Glutamatergic neuron (in vitro differentiated cells): ENCODE results near the gene CDC25B. TPM values are rescaled to one million over a fixed set of nuclear protein-coding genes. Genes with fewer than 3 reads are reported as not detected.

ENCODE experiments used
- DNase-seq: peaks from one replicate; pipeline ENCODE4 v3.0.0; 2022
- H3K27ac Mint-ChIP-seq: one replicate; pipeline ENCODE4 v1.8.0; 2020; ENCODE audit warnings: mild to moderate bottlenecking, mixed read lengths, inconsistent platforms; ENCODE audit not compliant: unreplicated experiment
- H3K27me3 Mint-ChIP-seq: one replicate; pipeline ENCODE4 v1.8.0; 2020; ENCODE audit warnings: mild to moderate bottlenecking, moderate library complexity, mixed read lengths, inconsistent platforms; ENCODE audit not compliant: unreplicated experiment
- H3K36me3 Mint-ChIP-seq: one replicate; pipeline ENCODE4 v1.8.0; 2020; ENCODE audit warnings: mild to moderate bottlenecking, mixed read lengths, inconsistent platforms; ENCODE audit not compliant: unreplicated experiment
- H3K4me1 Mint-ChIP-seq: one replicate; pipeline ENCODE4 v1.8.0; 2020; ENCODE audit warnings: mild to moderate bottlenecking, low read depth, mixed read lengths, inconsistent platforms; ENCODE audit not compliant: unreplicated experiment
- H3K4me3 Mint-ChIP-seq: one replicate; pipeline ENCODE4 v1.8.0; 2020; ENCODE audit warnings: mild to moderate bottlenecking, mixed read lengths, inconsistent platforms; ENCODE audit not compliant: unreplicated experiment
- H3K9me3 Mint-ChIP-seq: one replicate; pipeline ENCODE4 v1.8.0; 2020; ENCODE audit warnings: mild to moderate bottlenecking, moderate library complexity, mixed read lengths, inconsistent platforms; ENCODE audit not compliant: unreplicated experiment
- CTCF ChIP-seq: fragments of 200-600 bp; sonication (generic); IDR thresholded peaks from one replicate; pipeline ENCODE4 v1.5.0; 2021; ENCODE audit not compliant: partially characterized antibody, unreplicated experiment
- total RNA-seq: library from RNA; stranded (reverse); fragmentation: NEBNext Ultra II Directional; extraction: Animal tissue kit (Norgen Biotek cat#: 25700); gene quantifications from one replicate; pipeline ENCODE4 v1.2.1, GENCODE V29; 2021; ENCODE audit not compliant: unreplicated experiment

Gene CDC25B
- total RNA-seq, 1 donor from 2014 or later, result 27.6 TPM

GRCh38 chr20:3784216-3784853 lies 11.8 kb upstream of the CDC25B start:
- Mint-ChIP-seq H3K36me3 (no peaks in the 10 kb centered on the region), H3K27ac (no peak overlapping the region), H3K9me3 (peaks cover 5% of the 10 kb centered on the region), H3K4me3 (peak overlapping the region; percentile 59), H3K4me1 (peaks cover 11% of the 10 kb centered on the region), H3K27me3 (peaks cover 13% of the 10 kb centered on the region)
- no peak for DNase-seq
- no peak for TF ChIP-seq CTCF

- TF ChIP-seq CTCF, result no peak
- DNase-seq, result no peak
- Mint-ChIP-seq H3K36me3 (no peaks in the 10 kb centered on the region), H3K27me3 (peaks cover 10% of the 10 kb centered on the region), H3K4me1 (peaks cover 11% of the 10 kb centered on the region), H3K9me3 (peaks cover 5% of the 10 kb centered on the region), H3K27ac (no peak overlapping the region), H3K4me3 (peak overlapping the region; percentile 59)
Measured at GRCh38 chr20:3784863-3785239, 11.3 kb upstream of the CDC25B start.

- no peak for TF ChIP-seq CTCF
- no peak for DNase-seq
- Mint-ChIP-seq H3K4me3 (no peak overlapping the region), H3K4me1 (peaks cover 10% of the 10 kb centered on the region), H3K27ac (no peak overlapping the region), H3K27me3 (peaks cover 8% of the 10 kb centered on the region), H3K36me3 (no peaks in the 10 kb centered on the region), H3K9me3 (peaks cover 5% of the 10 kb centered on the region)
Measured at GRCh38 chr20:3785240-3786125, 10.6 kb upstream of the CDC25B start.

GRCh38 chr20:3786126-3786484 lies 10.0 kb upstream of the CDC25B start:
- peaks cover 5% of the 10 kb centered on the region for H3K4me1 Mint-ChIP-seq
- peak overlapping the region; percentile 89 for H3K4me3 Mint-ChIP-seq
- H3K9me3 Mint-ChIP-seq, result peaks cover 5% of the 10 kb centered on the region
- no peaks in the 10 kb centered on the region for H3K36me3 Mint-ChIP-seq
- TF ChIP-seq CTCF, result no peak
- DNase-seq, result peak; percentile 64
- H3K27me3 Mint-ChIP-seq, result peaks cover 4% of the 10 kb centered on the region
- peak overlapping the region; percentile 82 for H3K27ac Mint-ChIP-seq
